ENCODE results near the gene JUND.
A peak's percentile ranks its signal among the peaks of the same experiment; 100 is the strongest.

JUND gene

GRCh38 chr19:18308051-18308947 is 26.9 kb upstream of the JUND start:
- no peak for DNase-seq

- DNase-seq: no peak
These were observed 25.9 kb upstream of the JUND start for GRCh38 chr19:18307271-18307681.

GRCh38 chr19:18306888-18307260 is 25.5 kb upstream of the JUND start:
- no peak for DNase-seq

- DNase-seq: no peak
These were observed 24.9 kb upstream of the JUND start for GRCh38 chr19:18306209-18306887.

GRCh38 chr19:18304458-18305310 is 23.3 kb upstream of the JUND start:
- DNase-seq: peak; percentile 91

- DNase-seq: peak; percentile 74
These were observed 22.7 kb upstream of the JUND start for GRCh38 chr19:18304208-18304457.

GRCh38 chr19:18301718-18302111 is 20.3 kb upstream of the JUND start:
- no peak for DNase-seq

- no peak for DNase-seq
These were observed 19.7 kb upstream of the JUND start for GRCh38 chr19:18300930-18301717.

- DNase-seq: no peak
These were observed 18.2 kb upstream of the JUND start for GRCh38 chr19:18299654-18300053.

GRCh38 chr19:18298601-18299000 is 17.2 kb upstream of the JUND start:
- no peak for DNase-seq

- DNase-seq: no peak
These were observed 15.9 kb upstream of the JUND start for GRCh38 chr19:18297308-18297707.

- DNase-seq: no peak
These were observed 13.6 kb upstream of the JUND start for GRCh38 chr19:18295034-18295451.

GRCh38 chr19:18294467-18294864 is 13.0 kb upstream of the JUND start:
- DNase-seq: peak; percentile 93

GRCh38 chr19:18293642-18294466 is 12.4 kb upstream of the JUND start:
- DNase-seq: no peak

- peak; percentile 83 for DNase-seq
These were observed 11.6 kb upstream of the JUND start for GRCh38 chr19:18292810-18293641.

- peak; percentile 72 for DNase-seq
These were observed 11.0 kb upstream of the JUND start for GRCh38 chr19:18292462-18292809.

GRCh38 chr19:18291590-18292461 is 10.4 kb upstream of the JUND start:
- peak; percentile 93 for DNase-seq

- DNase-seq: no peak
These were observed 9.7 kb upstream of the JUND start for GRCh38 chr19:18291019-18291524.

- DNase-seq: peak; percentile 95
These were observed 9.0 kb upstream of the JUND start for GRCh38 chr19:18290302-18291018.
